Mesothelial cell of epicardium (in vitro differentiated cells): ENCODE results near the gene SLC6A17. TPM values are rescaled to one million over a fixed set of nuclear protein-coding genes. Genes with fewer than 3 reads are reported as not detected.

Source experiments
- DNase-seq, 2 experiments: peaks; one replicate each; pipeline ENCODE4 v3.0.0; 2021; ENCODE audit warnings: low spot score in 2 of 2; ENCODE audit not compliant: unreplicated experiment in 2 of 2
- H3K27ac Mint-ChIP-seq: 2 replicates; pipeline ENCODE4 v1.8.0; 2021; ENCODE audit warnings: mixed read lengths
- H3K27me3 Mint-ChIP-seq: 2 replicates; pipeline ENCODE4 v1.8.0; 2021; ENCODE audit warnings: low read depth, mixed read lengths
- H3K36me3 Mint-ChIP-seq: 2 replicates; pipeline ENCODE4 v1.8.0; 2021; ENCODE audit warnings: mixed read lengths
- H3K4me1 Mint-ChIP-seq: 2 replicates; pipeline ENCODE4 v1.8.0; 2021; ENCODE audit warnings: mixed read lengths
- H3K4me3 Mint-ChIP-seq: 2 replicates; pipeline ENCODE4 v1.8.0; 2021; ENCODE audit warnings: mild to moderate bottlenecking, moderate library complexity, mixed read lengths
- H3K9me3 Mint-ChIP-seq: 2 replicates; pipeline ENCODE4 v1.8.0; 2021; ENCODE audit warnings: mixed read lengths
- CTCF ChIP-seq: fragments of 200-600 bp; sonication (generic); IDR thresholded peaks from one replicate; pipeline ENCODE4 v1.5.0; 2021; ENCODE audit warnings: antibody characterized with exemption; ENCODE audit not compliant: unreplicated experiment
- total RNA-seq: library from RNA; stranded (reverse); gene quantifications from 3 replicates; pipeline ENCODE4 v1.2.1, GENCODE V29; 2021

The SLC6A17 gene
- total RNA-seq, 1 donor from 2014 or later: 1.6 TPM

- Mint-ChIP-seq H3K27ac (no peak overlapping the region), H3K36me3 (no peaks in the 10 kb centered on the region), H3K4me3 (no peak overlapping the region), H3K4me1 (peaks cover 38% of the 10 kb centered on the region), H3K27me3 (peaks cover 2% of the 10 kb centered on the region), H3K9me3 (no peaks in the 10 kb centered on the region)
- DNase-seq: no peak
- TF ChIP-seq CTCF: no peak
Measured at GRCh38 chr1:110190282-110190929, 40.1 kb downstream of the SLC6A17 start.

- peaks cover 23% of the 10 kb centered on the region for H3K4me1 Mint-ChIP-seq
- H3K27ac Mint-ChIP-seq: no peak overlapping the region
- no peak for TF ChIP-seq CTCF
- no peaks in the 10 kb centered on the region for H3K9me3 Mint-ChIP-seq
- DNase-seq: no peak
- peaks cover 2% of the 10 kb centered on the region for H3K27me3 Mint-ChIP-seq
- no peaks in the 10 kb centered on the region for H3K36me3 Mint-ChIP-seq
- H3K4me3 Mint-ChIP-seq: no peak overlapping the region
Measured at GRCh38 chr1:110192541-110192940, 42.2 kb downstream of the SLC6A17 start.

GRCh38 chr1:110195196-110195595 lies 44.9 kb downstream of the SLC6A17 start:
- Mint-ChIP-seq H3K4me3 (no peak overlapping the region), H3K27ac (no peak overlapping the region), H3K4me1 (no peaks in the 10 kb centered on the region), H3K9me3 (no peaks in the 10 kb centered on the region), H3K36me3 (no peaks in the 10 kb centered on the region), H3K27me3 (peaks cover 7% of the 10 kb centered on the region)
- TF ChIP-seq CTCF: no peak
- no peak for DNase-seq

- DNase-seq: no peak
- Mint-ChIP-seq H3K36me3 (no peaks in the 10 kb centered on the region), H3K4me3 (no peak overlapping the region), H3K27me3 (peaks cover 6% of the 10 kb centered on the region), H3K9me3 (no peaks in the 10 kb centered on the region), H3K4me1 (peaks cover 1% of the 10 kb centered on the region), H3K27ac (no peak overlapping the region)
- peak; percentile 94 for TF ChIP-seq CTCF
Measured at GRCh38 chr1:110196917-110197765, 46.8 kb downstream of the SLC6A17 start.

GRCh38 chr1:110197905-110198629 lies 47.8 kb downstream of the SLC6A17 start:
- no peak for TF ChIP-seq CTCF
- no peak for DNase-seq
- Mint-ChIP-seq H3K4me3 (no peak overlapping the region), H3K27ac (no peak overlapping the region), H3K4me1 (peaks cover 4% of the 10 kb centered on the region), H3K27me3 (peaks cover 6% of the 10 kb centered on the region), H3K36me3 (no peaks in the 10 kb centered on the region), H3K9me3 (no peaks in the 10 kb centered on the region)
